Breast epithelium (tissue), 4 donors: ENCODE results near the gene BRF1. TPM values are rescaled to one million over a fixed set of nuclear protein-coding genes. Genes with fewer than 3 reads are reported as not detected.

Experiments used
- DNase-seq, 2 donors: peaks; one replicate each; pipeline ENCODE4 v3.0.0-alpha.2; 2019; ENCODE audit warnings: low spot score in 2 of 2
- H3K27ac ChIP-seq, 2 donors: fragments of 200-600 bp; sonication (generic) in 1 of 2; one replicate each; pipeline ENCODE4 v1.5.1; 2016 to 2019; ENCODE audit warnings: mild to moderate bottlenecking in 1 of 2
- H3K27me3 ChIP-seq, 2 donors: fragments of 200-600 bp; sonication (generic) in 1 of 2; one replicate each; pipeline versions ENCODE4 v1.5.1 to v1.6.0; 2017 to 2019; ENCODE audit warnings: control low read depth in 1 of 2, mild to moderate bottlenecking in 1 of 2
- H3K36me3 ChIP-seq: fragments of 200-600 bp; one replicate; pipeline ENCODE4 v1.5.1; 2019
- H3K4me1 ChIP-seq, 2 donors: fragments of 200-600 bp; sonication (generic); one replicate each; pipeline ENCODE4 v1.5.1; 2016 to 2019; ENCODE audit warnings: control low read depth in 1 of 2
- H3K4me3 ChIP-seq, 3 donors: fragments of 200-600 bp; sonication (generic); 1 replicate in 2 of 3; 2 replicates in 1 of 3; pipeline ENCODE4 v1.5.1; 2016 to 2019; ENCODE audit warnings: mild to moderate bottlenecking in 3 of 3, moderate library complexity in 2 of 3
- H3K9me3 ChIP-seq, 2 donors: fragments of 200-600 bp; sonication (generic) in 1 of 2; one replicate each; pipeline ENCODE4 v1.5.1; 2016 to 2019; ENCODE audit warnings: control low read depth in 1 of 2
- POLR2A ChIP-seq: fragments of 450-650 bp; IDR thresholded peaks from one replicate; pipeline ENCODE4 v1.6.1; 2016; ENCODE audit warnings: antibody characterized with exemption, mild to moderate bottlenecking, moderate library complexity
- POLR2AphosphoS5 ChIP-seq, 3 donors: sonication (generic); formaldehyde crosslinking; IDR thresholded peaks; one replicate each; pipeline ENCODE4 v1.6.1; 2017; ENCODE audit warnings: antibody characterized with exemption in 3 of 3
- intact Hi-C: fragments of 100-400 bp; cut with DNase I; formaldehyde crosslinking; loops from one replicate; pipeline ENCODE4 v1.15.1; 2023; ENCODE audit warnings: low total_unique reads
- total RNA-seq, 3 donors: library from RNA; depleted of rRNA; stranded (reverse); fragments of >200 nt; gene quantifications; one replicate each; pipeline ENCODE4 v1.1.0, GENCODE V29; 2016
- TF ChIP-seq, protein P1 (sequence below), 3 donors: fragments of 450-650 bp; IDR thresholded peaks; one replicate each; pipeline ENCODE4 v1.5.1; 2016 to 2017; ENCODE audit warnings: antibody characterized with exemption in 3 of 3, mild to moderate bottlenecking in 3 of 3, moderate library complexity in 3 of 3

Gene BRF1
- total RNA-seq, 3 donors from 2014 or later, result 30.2 to 45.6 (median 38.6) TPM

- Histone ChIP-seq H3K36me3 (no peaks in the 10 kb centered on the region), H3K27ac (no peak overlapping the region), H3K27me3 (no peaks in the 10 kb centered on the region), H3K4me1 (peaks cover 8 to 10% of the 10 kb centered on the region in 2 donors), H3K4me3 (no peak overlapping the region), H3K9me3 (no peaks in the 10 kb centered on the region)
- intact Hi-C loops, result no loop called here
- TF ChIP-seq POLR2A, result no peak
- TF ChIP-seq, protein P1, sequence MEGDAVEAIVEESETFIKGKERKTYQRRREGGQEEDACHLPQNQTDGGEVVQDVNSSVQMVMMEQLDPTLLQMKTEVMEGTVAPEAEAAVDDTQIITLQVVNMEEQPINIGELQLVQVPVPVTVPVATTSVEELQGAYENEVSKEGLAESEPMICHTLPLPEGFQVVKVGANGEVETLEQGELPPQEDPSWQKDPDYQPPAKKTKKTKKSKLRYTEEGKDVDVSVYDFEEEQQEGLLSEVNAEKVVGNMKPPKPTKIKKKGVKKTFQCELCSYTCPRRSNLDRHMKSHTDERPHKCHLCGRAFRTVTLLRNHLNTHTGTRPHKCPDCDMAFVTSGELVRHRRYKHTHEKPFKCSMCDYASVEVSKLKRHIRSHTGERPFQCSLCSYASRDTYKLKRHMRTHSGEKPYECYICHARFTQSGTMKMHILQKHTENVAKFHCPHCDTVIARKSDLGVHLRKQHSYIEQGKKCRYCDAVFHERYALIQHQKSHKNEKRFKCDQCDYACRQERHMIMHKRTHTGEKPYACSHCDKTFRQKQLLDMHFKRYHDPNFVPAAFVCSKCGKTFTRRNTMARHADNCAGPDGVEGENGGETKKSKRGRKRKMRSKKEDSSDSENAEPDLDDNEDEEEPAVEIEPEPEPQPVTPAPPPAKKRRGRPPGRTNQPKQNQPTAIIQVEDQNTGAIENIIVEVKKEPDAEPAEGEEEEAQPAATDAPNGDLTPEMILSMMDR (IDR thresholded peaks at IDR 0.05), result no peak
- no peak for TF ChIP-seq POLR2AphosphoS5 (IDR thresholded peaks at IDR 0.05)
- no peak for DNase-seq
Observed at GRCh38 chr14:105250986-105251385, 49.8 kb downstream of the BRF1 start.

- intact Hi-C loops, result no loop called here
- Histone ChIP-seq H3K27ac (no peak overlapping the region), H3K36me3 (no peaks in the 10 kb centered on the region)
Observed at GRCh38 chr14:105250008-105250366, 50.8 kb downstream of the BRF1 start.

GRCh38 chr14:105249182-105250007 is 51.4 kb downstream of the BRF1 start:
- intact Hi-C loops, result loop anchor here (10.0 kb wide), 1 partner anchor 65 kb away; the partner anchor contains the start of gene PACS2
- no peaks in the 10 kb centered on the region for H3K36me3 ChIP-seq

More at GRCh38 chr14:105250008-105250366, 50.8 kb downstream of the BRF1 start:
- Histone ChIP-seq H3K4me3 (no peak overlapping the region), H3K9me3 (no peaks in the 10 kb centered on the region), H3K27me3 (no peaks in the 10 kb centered on the region), H3K4me1 (peaks cover 8 to 10% of the 10 kb centered on the region in 2 donors)
- DNase-seq, result no peak
- TF ChIP-seq POLR2A (no peak), POLR2AphosphoS5 (IDR thresholded peaks at IDR 0.05) (no peak)
- TF ChIP-seq, protein P1 (IDR thresholded peaks at IDR 0.05), result no peak

GRCh38 chr14:105248368-105249181 is 52.2 kb downstream of the BRF1 start, which contains the start of gene BTBD6:
TSS of gene BTBD6 (plus strand) at chr14:105248533. CDS start at chr14:105248712, 179 bp downstream.
- peak within 1 kb of the TSS; percentile 87 to 99 for H3K27ac ChIP-seq
- peak; percentile 74 to 82 for DNase-seq
- intact Hi-C loops, result loop anchor here (10.0 kb wide), 1 partner anchor 66 kb away; the partner anchor contains the start of gene PACS2
- H3K4me3 ChIP-seq, result peak within 1 kb of the TSS; percentile 51 to 88 (median 67)
- H3K27me3 ChIP-seq, result no peaks in the 10 kb centered on the region
- TF ChIP-seq POLR2AphosphoS5 (IDR thresholded peaks at IDR 0.05), result peak in 2 of 3 donors; percentile 16 to 37
- TF ChIP-seq POLR2A, result no peak
- TF ChIP-seq, protein P1 (IDR thresholded peaks at IDR 0.05), result peak in 1 of 3 donors; percentile 12
- no peaks in the 10 kb centered on the region for H3K36me3 ChIP-seq
- no peaks in the 10 kb centered on the region for H3K9me3 ChIP-seq
- H3K4me1 ChIP-seq, result peaks cover 8 to 10% of the 10 kb centered on the region in 2 donors

More at GRCh38 chr14:105249182-105250007, 51.4 kb downstream of the BRF1 start:
- no peaks in the 10 kb centered on the region for H3K9me3 ChIP-seq
- H3K4me1 ChIP-seq, result peaks cover 8 to 10% of the 10 kb centered on the region in 2 donors
- H3K27ac ChIP-seq, result peak overlapping the region; percentile 79 to 99
- no peak for TF ChIP-seq POLR2AphosphoS5 (IDR thresholded peaks at IDR 0.05)
- TF ChIP-seq, protein P1 (IDR thresholded peaks at IDR 0.05), result no peak
- TF ChIP-seq POLR2A, result no peak
- no peak for DNase-seq
- H3K4me3 ChIP-seq, result peak overlapping the region; percentile 51 to 88 (median 67)
- no peaks in the 10 kb centered on the region for H3K27me3 ChIP-seq
